22Rv1 (cell line): ENCODE measurements around the gene C10orf95.

Experiments used
- ZFX ChIP-seq: fragments of 450-650 bp; IDR thresholded peaks from 2 replicates; pipeline ENCODE4 v1.6.1; 2017; ENCODE audit warnings: antibody characterized with exemption, borderline replicate concordance
- TF ChIP-seq, protein P1 (sequence below): fragments of 450-650 bp; IDR thresholded peaks from 2 replicates; pipeline ENCODE4 v1.5.1; 2017; ENCODE audit warnings: mild to moderate bottlenecking

- TF ChIP-seq, protein P1, sequence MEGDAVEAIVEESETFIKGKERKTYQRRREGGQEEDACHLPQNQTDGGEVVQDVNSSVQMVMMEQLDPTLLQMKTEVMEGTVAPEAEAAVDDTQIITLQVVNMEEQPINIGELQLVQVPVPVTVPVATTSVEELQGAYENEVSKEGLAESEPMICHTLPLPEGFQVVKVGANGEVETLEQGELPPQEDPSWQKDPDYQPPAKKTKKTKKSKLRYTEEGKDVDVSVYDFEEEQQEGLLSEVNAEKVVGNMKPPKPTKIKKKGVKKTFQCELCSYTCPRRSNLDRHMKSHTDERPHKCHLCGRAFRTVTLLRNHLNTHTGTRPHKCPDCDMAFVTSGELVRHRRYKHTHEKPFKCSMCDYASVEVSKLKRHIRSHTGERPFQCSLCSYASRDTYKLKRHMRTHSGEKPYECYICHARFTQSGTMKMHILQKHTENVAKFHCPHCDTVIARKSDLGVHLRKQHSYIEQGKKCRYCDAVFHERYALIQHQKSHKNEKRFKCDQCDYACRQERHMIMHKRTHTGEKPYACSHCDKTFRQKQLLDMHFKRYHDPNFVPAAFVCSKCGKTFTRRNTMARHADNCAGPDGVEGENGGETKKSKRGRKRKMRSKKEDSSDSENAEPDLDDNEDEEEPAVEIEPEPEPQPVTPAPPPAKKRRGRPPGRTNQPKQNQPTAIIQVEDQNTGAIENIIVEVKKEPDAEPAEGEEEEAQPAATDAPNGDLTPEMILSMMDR = no peak
- TF ChIP-seq ZFX = no peak
Observed at GRCh38 chr10:102465466-102465865, 14.1 kb upstream of the C10orf95 start.
